HCT116 (cell line): ENCODE results near the gene BLTP3B. TPM values are rescaled to one million over a fixed set of nuclear protein-coding genes. Genes with fewer than 3 reads are reported as not detected.

Experiments
- ATAC-seq: fragments of 200-7000 bp; cut with Tn5 transposase; 2 replicates; pipeline ENCODE4 v1.9.1; 2020; ENCODE audit warnings: mild to moderate bottlenecking, moderate library complexity
- BruUV-seq: library from RNA; stranded (reverse); fragments of 400-500 nt; replicated peaks from 2 replicates; lab custom pipeline; 2021; lab: Mats Ljungman, UMichigan
- CTCF ChIA-PET: fragments of 300-600 bp; sonication (Branson Sonifier 250); formaldehyde crosslinking; loops from one replicate; lab custom pipeline; 2021; ENCODE audit warnings: antibody characterized with exemption; lab: Charles Lee
- POLR2A ChIA-PET: fragments of 300-600, 350-600 bp; sonication (Branson Sonifier 250); formaldehyde crosslinking; loops from one replicate; lab custom pipeline; 2021; ENCODE audit warnings: antibody characterized with exemption; lab: Charles Lee
- RAD21 ChIA-PET, 2 experiments: fragments of 300-600 bp; sonication (Branson Sonifier 250); formaldehyde crosslinking; loops; one replicate each; lab custom pipeline; 2023; ENCODE audit warnings: low total read pairs in 2 of 2; ENCODE audit not compliant: uncharacterized antibody in 2 of 2, unreplicated experiment in 2 of 2, low non-redundant PET in 1 of 2; lab: Charles Lee
- DNase-seq: peaks from one replicate; pipeline ENCODE4 v3.0.0-alpha.2; 2010; ENCODE audit warnings: low read depth, low spot score
- H2AFZ ChIP-seq: fragments of 200-600 bp; shearing (Covaris generic), sonication (generic); 2 replicates; pipeline ENCODE4 v1.6.1; 2017; ENCODE audit warnings: low read depth, mixed run types, mixed read lengths, antibody characterized with exemption, low read length; ENCODE audit not compliant: poor library complexity, severe bottlenecking
- H3K27ac ChIP-seq: 2 replicates; pipeline ENCODE4 v1.5.1; 2012; ENCODE audit warnings: low read depth, low read length
- H3K27me3 ChIP-seq: fragments of 200-600 bp; sonication (generic); 2 replicates; pipeline ENCODE4 v1.6.1; 2016; ENCODE audit warnings: mixed run types, low read length, mixed read lengths; ENCODE audit not compliant: insufficient read depth
- H3K36me3 ChIP-seq, 2 experiments: fragments of 200-500 bp in 1 of 2; fragments of 200-600 bp in 1 of 2; sonication (Bioruptor generic) in 1 of 2; sonication (generic) in 1 of 2; 2 replicates each; pipeline versions ENCODE4 v1.5.1 to v1.6.1; 2014 to 2016; ENCODE audit warnings: low read length in 2 of 2, inconsistent platforms in 1 of 2, mixed read lengths in 1 of 2, mixed run types in 1 of 2; ENCODE audit not compliant: insufficient read depth in 2 of 2, control insufficient read depth in 1 of 2
- H3K4me1 ChIP-seq, 2 experiments: fragments of 200-600 bp in 1 of 2; sonication (generic) in 1 of 2; 2 replicates each; pipeline versions ENCODE4 v1.5.1 to v1.6.1; 2012 to 2017; ENCODE audit warnings: low read length in 2 of 2, inconsistent platforms in 1 of 2, mild to moderate bottlenecking in 1 of 2, mixed read lengths in 1 of 2, mixed run types in 1 of 2, moderate library complexity in 1 of 2; ENCODE audit not compliant: insufficient read depth in 2 of 2, control insufficient read depth in 1 of 2
- H3K4me2 ChIP-seq: fragments of 200-600 bp; sonication (generic); 2 replicates; pipeline ENCODE4 v1.6.1; 2017; ENCODE audit warnings: mixed run types, low read length, mixed read lengths
- H3K4me3 ChIP-seq, 2 experiments: fragments of 200-600 bp in 1 of 2; sonication (generic) in 1 of 2; replicated peaks in 1 of 2; 2 replicates each; pipeline ENCODE4 v1.5.1; 2011 to 2016; ENCODE audit warnings: low read length in 2 of 2, control low read depth in 1 of 2, low read depth in 1 of 2, mild to moderate bottlenecking in 1 of 2, mixed read lengths in 1 of 2, mixed run types in 1 of 2
- H3K79me2 ChIP-seq: fragments of 200-600 bp; sonication (generic); 2 replicates; pipeline ENCODE4 v1.6.1; 2017; ENCODE audit warnings: mild to moderate bottlenecking, mixed run types, low read length, moderate library complexity, mixed read lengths; ENCODE audit not compliant: insufficient read depth
- H3K9ac ChIP-seq: fragments of 200-600 bp; sonication (generic); 2 replicates; pipeline ENCODE4 v1.6.1; 2016; ENCODE audit warnings: low read length, mixed read lengths
- H3K9me2 ChIP-seq: fragments of 200-600 bp; sonication (generic), shearing (Covaris generic); 2 replicates; pipeline ENCODE4 v1.6.1; 2017; ENCODE audit warnings: mixed run types, mild to moderate bottlenecking, moderate library complexity; ENCODE audit not compliant: insufficient read depth
- H3K9me3 ChIP-seq, 2 experiments: fragments of 200-500 bp in 1 of 2; fragments of 200-600 bp in 1 of 2; sonication (Bioruptor generic) in 1 of 2; sonication (generic) in 1 of 2; 2 replicates each; pipeline ENCODE4 v1.6.1; 2014 to 2017; ENCODE audit warnings: low read length in 2 of 2, mixed read lengths in 2 of 2, inconsistent platforms in 1 of 2, low read depth in 1 of 2, mild to moderate bottlenecking in 1 of 2, mixed run types in 1 of 2, moderate library complexity in 1 of 2; ENCODE audit not compliant: control insufficient read depth in 1 of 2, insufficient read depth in 1 of 2
- H4K20me1 ChIP-seq: fragments of 200-600 bp; sonication (generic), shearing (Covaris generic); 2 replicates; pipeline ENCODE4 v1.6.1; 2017; ENCODE audit warnings: mixed run types, mild to moderate bottlenecking, moderate library complexity; ENCODE audit not compliant: insufficient read depth
- ATF3 ChIP-seq: IDR thresholded peaks from 2 replicates; pipeline ENCODE4 v1.6.1; 2012
- CEBPB ChIP-seq: IDR thresholded peaks from 2 replicates; pipeline ENCODE4 v1.6.1; 2012; ENCODE audit warnings: low read depth
- EGR1 ChIP-seq: IDR thresholded peaks from 2 replicates; pipeline ENCODE4 v1.6.1; 2012; ENCODE audit warnings: low read depth
- EZH2 ChIP-seq: fragments of 200-600 bp; sonication (generic); IDR thresholded peaks from 2 replicates; pipeline ENCODE4 v1.6.1; 2017; ENCODE audit warnings: antibody characterized with exemption, mixed run types
- EZH2phosphoT487 ChIP-seq: fragments of 200-600 bp; IDR thresholded peaks from 2 replicates; pipeline ENCODE4 v1.6.1; 2018; ENCODE audit warnings: antibody characterized with exemption, borderline replicate concordance
- FOSL1 ChIP-seq: IDR thresholded peaks from 2 replicates; pipeline ENCODE4 v1.6.1; 2012; ENCODE audit warnings: low read depth
- JUND ChIP-seq: IDR thresholded peaks from 2 replicates; pipeline ENCODE4 v1.6.1; 2012
- POLR2A ChIP-seq: IDR thresholded peaks from 2 replicates; pipeline ENCODE4 v1.7.0; 2011; ENCODE audit warnings: borderline replicate concordance; ENCODE audit not compliant: insufficient read depth, insufficient read length; ENCODE audit errors: extremely low read depth
- POLR2AphosphoS5 ChIP-seq: IDR thresholded peaks from 2 replicates; pipeline ENCODE4 v1.6.1; 2011; ENCODE audit warnings: mild to moderate bottlenecking, low read depth, low read length, moderate library complexity
- RAD21 ChIP-seq: IDR thresholded peaks from 2 replicates; pipeline ENCODE4 v1.6.1; 2012; ENCODE audit warnings: low read depth, mild to moderate bottlenecking
- REST ChIP-seq: IDR thresholded peaks from 2 replicates; pipeline ENCODE4 v1.6.1; 2012; ENCODE audit warnings: low read depth
- SIN3A ChIP-seq: IDR thresholded peaks from 2 replicates; pipeline ENCODE4 v1.6.1; 2012; ENCODE audit warnings: low read depth
- SRF ChIP-seq: IDR thresholded peaks from 2 replicates; pipeline ENCODE4 v1.6.1; 2012; ENCODE audit warnings: low read depth
- TCF7L2 ChIP-seq: IDR thresholded peaks from 2 replicates; pipeline ENCODE4 v1.7.0; 2011; ENCODE audit warnings: borderline replicate concordance, inconsistent platforms; ENCODE audit not compliant: insufficient read depth, insufficient read length; ENCODE audit errors: extremely low read depth
- YY1 ChIP-seq: IDR thresholded peaks from 2 replicates; pipeline ENCODE4 v1.6.1; 2011; ENCODE audit warnings: low read length, low read depth, moderate library complexity, mild to moderate bottlenecking; ENCODE audit not compliant: insufficient replicate concordance; ENCODE audit errors: extremely low read depth
- ZBTB33 ChIP-seq: IDR thresholded peaks from 2 replicates; pipeline ENCODE4 v1.6.1; 2011; ENCODE audit warnings: mild to moderate bottlenecking, low read length, moderate library complexity; ENCODE audit not compliant: insufficient replicate concordance; ENCODE audit errors: extremely low read depth
- ZNF274 ChIP-seq: fragments of 200-500 bp; sonication (Bioruptor generic); IDR thresholded peaks from 2 replicates; pipeline ENCODE4 v1.6.1; 2014; ENCODE audit warnings: mild to moderate bottlenecking, low read depth, low read length, inconsistent platforms
- intact Hi-C: fragments of 100-400 bp; cut with micrococcal nuclease; formaldehyde crosslinking; loops from 2 replicates; pipeline ENCODE4 v1.10.0; 2022
- total RNA-seq: library from RNA; stranded (reverse); gene quantifications from one replicate; pipeline ENCODE4 v1.2.1, GENCODE V29; 2021; ENCODE audit not compliant: unreplicated experiment
- TF ChIP-seq, protein P1 (sequence below): IDR thresholded peaks from 2 replicates; pipeline ENCODE4 v1.6.1; 2012
- TF ChIP-seq, protein P2 (sequence below), 3 experiments: fragments of 200-600 bp in 1 of 3; sonication (generic) in 1 of 3; IDR thresholded peaks in 2 of 3; conservative IDR thresholded peaks in 1 of 3; 2 replicates each; pipeline ENCODE4 v1.5.1; 2012 to 2017; ENCODE audit warnings: low read depth in 2 of 3, low read length in 2 of 3, antibody characterized with exemption in 1 of 3, borderline replicate concordance in 1 of 3, control low read depth in 1 of 3, mild to moderate bottlenecking in 1 of 3, mixed read lengths in 1 of 3, mixed run types in 1 of 3, moderate library complexity in 1 of 3; ENCODE audit not compliant: insufficient read depth in 1 of 3

The BLTP3B gene
- total RNA-seq, 1 experiment from 2014 or later = 24.5 TPM

DNA sequence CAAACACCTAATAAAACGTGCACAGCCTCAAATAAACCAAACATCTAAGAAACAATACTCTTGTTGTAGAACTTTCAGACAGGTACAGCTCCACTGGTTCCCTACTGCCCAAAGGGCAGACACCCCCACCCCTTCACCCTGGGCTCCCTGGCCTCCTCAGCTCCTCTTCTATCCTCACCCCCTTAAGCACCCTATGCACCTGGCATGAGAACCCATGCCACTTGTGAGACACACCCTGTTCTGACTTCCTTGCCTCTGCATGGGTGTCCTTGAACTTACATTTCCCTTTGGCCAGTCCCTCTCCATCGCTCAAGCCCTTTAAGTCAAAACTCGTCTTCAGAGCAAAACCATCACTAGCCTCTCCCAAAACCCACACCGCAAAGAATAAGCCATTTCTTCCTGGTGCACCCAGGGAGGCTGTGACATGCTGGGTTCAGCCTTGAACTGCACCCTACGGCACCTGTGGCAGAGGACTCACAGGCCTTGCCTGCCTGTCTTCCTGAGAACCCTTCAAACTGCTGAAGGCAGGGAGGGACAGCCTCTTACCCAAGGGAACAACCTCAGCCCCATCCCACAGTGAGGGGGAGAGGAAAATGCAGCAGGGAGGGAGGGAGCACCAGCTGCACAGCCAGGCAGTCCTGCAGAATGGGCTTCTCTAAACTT, 45.3 kb upstream of the BLTP3B start:
- Histone ChIP-seq H3K9me2 (no peaks in the 10 kb centered on the region), H3K27ac (no peak overlapping the region), H3K4me1 (no peaks in the 10 kb centered on the region), H3K27me3 (no peaks in the 10 kb centered on the region), H3K4me2 (no peak overlapping the region), H3K9ac (no peak overlapping the region), H3K36me3 (no peaks in the 10 kb centered on the region), H3K9me3 (no peaks in the 10 kb centered on the region), H2AFZ (no peak overlapping the region), H4K20me1 (no peaks in the 10 kb centered on the region), H3K4me3 (no peak overlapping the region), H3K79me2 (no peaks in the 10 kb centered on the region)
- intact Hi-C loops = no loop called here
- CTCF ChIA-PET = no interaction called here
- POLR2A ChIA-PET = no interaction called here
- no peak for DNase-seq
- RAD21 ChIA-PET = no interaction called here
- ATAC-seq = no peak
- TF ChIP-seq YY1 (no peak), JUND (no peak), ATF3 (no peak), POLR2AphosphoS5 (no peak), REST (no peak), EZH2 (no peak), FOSL1 (no peak), POLR2A (no peak), SRF (no peak), ZNF274 (no peak), CEBPB (no peak), ZBTB33 (no peak), SIN3A (no peak), RAD21 (no peak), EZH2phosphoT487 (no peak), EGR1 (no peak), TCF7L2 (no peak)
- TF ChIP-seq, protein P1, sequence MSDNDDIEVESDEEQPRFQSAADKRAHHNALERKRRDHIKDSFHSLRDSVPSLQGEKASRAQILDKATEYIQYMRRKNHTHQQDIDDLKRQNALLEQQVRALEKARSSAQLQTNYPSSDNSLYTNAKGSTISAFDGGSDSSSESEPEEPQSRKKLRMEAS = no peak
- TF ChIP-seq, protein P2, sequence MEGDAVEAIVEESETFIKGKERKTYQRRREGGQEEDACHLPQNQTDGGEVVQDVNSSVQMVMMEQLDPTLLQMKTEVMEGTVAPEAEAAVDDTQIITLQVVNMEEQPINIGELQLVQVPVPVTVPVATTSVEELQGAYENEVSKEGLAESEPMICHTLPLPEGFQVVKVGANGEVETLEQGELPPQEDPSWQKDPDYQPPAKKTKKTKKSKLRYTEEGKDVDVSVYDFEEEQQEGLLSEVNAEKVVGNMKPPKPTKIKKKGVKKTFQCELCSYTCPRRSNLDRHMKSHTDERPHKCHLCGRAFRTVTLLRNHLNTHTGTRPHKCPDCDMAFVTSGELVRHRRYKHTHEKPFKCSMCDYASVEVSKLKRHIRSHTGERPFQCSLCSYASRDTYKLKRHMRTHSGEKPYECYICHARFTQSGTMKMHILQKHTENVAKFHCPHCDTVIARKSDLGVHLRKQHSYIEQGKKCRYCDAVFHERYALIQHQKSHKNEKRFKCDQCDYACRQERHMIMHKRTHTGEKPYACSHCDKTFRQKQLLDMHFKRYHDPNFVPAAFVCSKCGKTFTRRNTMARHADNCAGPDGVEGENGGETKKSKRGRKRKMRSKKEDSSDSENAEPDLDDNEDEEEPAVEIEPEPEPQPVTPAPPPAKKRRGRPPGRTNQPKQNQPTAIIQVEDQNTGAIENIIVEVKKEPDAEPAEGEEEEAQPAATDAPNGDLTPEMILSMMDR (IDR thresholded peaks at IDR 0.05 in 2 of 3, conservative IDR thresholded peaks at IDR 0.05 in 1 of 3; ENCODE audit: borderline replicate concordance in 1 of 3, insufficient read depth in 1 of 3, low read depth in 2 of 3, low read length in 2 of 3) = no peak
- no TSS peak for BruUV-seq
